H1 (cell line): Measurements from ENCODE around the gene MRPL42. TPM values are rescaled to one million over a fixed set of nuclear protein-coding genes. Genes with fewer than 3 reads are reported as not detected.

Experiments used
- EP300 ChIP-seq, 2 experiments: IDR thresholded peaks; 1 replicate in 1 of 2; 2 replicates in 1 of 2; pipeline ENCODE4 v1.6.1; 2011 to 2012; ENCODE audit warnings: low read depth in 2 of 2, low read length in 2 of 2, mild to moderate bottlenecking in 2 of 2, borderline replicate concordance in 1 of 2, inconsistent platforms in 1 of 2, moderate library complexity in 1 of 2
- JUN ChIP-seq: IDR thresholded peaks from 2 replicates; pipeline ENCODE4 v1.6.1; 2011; ENCODE audit warnings: low read depth, mild to moderate bottlenecking, improper control_type of control experiment, low read length
- KDM1A ChIP-seq: fragments of 200-600, 300-600 bp; sonication (generic); IDR thresholded peaks from 2 replicates; pipeline ENCODE4 v1.7.1; 2016; ENCODE audit warnings: mild to moderate bottlenecking, low read length, borderline replicate concordance
- KDM4A ChIP-seq: IDR thresholded peaks from one replicate; pipeline ENCODE4 v1.7.1; 2012; ENCODE audit warnings: low read depth, mild to moderate bottlenecking, moderate library complexity, low read length, inconsistent platforms; ENCODE audit not compliant: severe bottlenecking
- PHF8 ChIP-seq: fragments of 200-600 bp; sonication (generic); conservative IDR thresholded peaks from 2 replicates; pipeline ENCODE4 v1.7.1; 2012; ENCODE audit warnings: low read depth, mild to moderate bottlenecking, inconsistent platforms, low read length, moderate library complexity
- POLR2A ChIP-seq, 2 experiments: IDR thresholded peaks; 1 replicate in 1 of 2; 2 replicates in 1 of 2; pipeline ENCODE4 v1.6.1; 2011; ENCODE audit warnings: low read depth in 2 of 2, low read length in 2 of 2, mild to moderate bottlenecking in 2 of 2; ENCODE audit errors: control extremely low read depth in 1 of 2
- POLR2AphosphoS5 ChIP-seq: IDR thresholded peaks from 2 replicates; pipeline ENCODE4 v1.6.1; 2011; ENCODE audit warnings: low read depth, low read length
- RBBP5 ChIP-seq: IDR thresholded peaks from 2 replicates; pipeline ENCODE4 v1.7.1; 2012; ENCODE audit warnings: low read depth, mild to moderate bottlenecking, inconsistent platforms, low read length, moderate library complexity, borderline replicate concordance
- RFX5 ChIP-seq: IDR thresholded peaks from 2 replicates; pipeline ENCODE4 v1.6.1; 2011; ENCODE audit warnings: low read depth, low read length, improper control_type of control experiment, borderline replicate concordance
- SIRT6 ChIP-seq: IDR thresholded peaks from one replicate; pipeline ENCODE4 v1.7.1; 2012; ENCODE audit warnings: low read length, inconsistent platforms
- SRF ChIP-seq: IDR thresholded peaks from 2 replicates; pipeline ENCODE4 v1.6.1; 2011; ENCODE audit warnings: mild to moderate bottlenecking, low read depth, low read length, moderate library complexity
- TAF7 ChIP-seq: optimal IDR thresholded peaks from 2 replicates; pipeline ENCODE3; 2011; ENCODE audit warnings: low read depth, mild to moderate bottlenecking, inconsistent platforms, low read length, moderate library complexity, borderline replicate concordance
- polyA plus RNA-seq, 7 experiments: library from polyadenylated mRNA; depleted of rRNA in 3 of 7; stranded (reverse) in 5 of 7; unstranded in 2 of 7; fragments of >200 nt in 5 of 7; fragments of 200-250 nt in 2 of 7; gene quantifications; 1 replicate in 5 of 7; 2 replicates in 1 of 7; 4 replicates in 1 of 7; pipeline versions ENCODE4 v1.2.1 to v1.2.3, GENCODE V29; 2011 to 2013; ENCODE audit warnings: missing spikeins in 2 of 7, mixed read lengths in 2 of 7
- total RNA-seq: library from RNA; stranded (reverse); fragmentation: NEBNext Ultra II Directional; extraction: Animal tissue kit (Norgen Biotek cat#: 25700); gene quantifications from 2 replicates; pipeline ENCODE4 v1.2.1, GENCODE V29; 2021
- TF ChIP-seq, protein P1 (sequence below): fragments of 300-600 bp; sonication (generic); IDR thresholded peaks from 2 replicates; pipeline ENCODE4 v1.7.1; 2012; ENCODE audit warnings: low read length, moderate library complexity, mild to moderate bottlenecking, inconsistent platforms; ENCODE audit not compliant: insufficient replicate concordance

Gene MRPL42
- total and polyA plus RNA-seq, 2 of the 8 experiments (the other 6 are each of a cell fraction or from before 2014, with no cell fraction given) = 110 to 176 TPM

DNA sequence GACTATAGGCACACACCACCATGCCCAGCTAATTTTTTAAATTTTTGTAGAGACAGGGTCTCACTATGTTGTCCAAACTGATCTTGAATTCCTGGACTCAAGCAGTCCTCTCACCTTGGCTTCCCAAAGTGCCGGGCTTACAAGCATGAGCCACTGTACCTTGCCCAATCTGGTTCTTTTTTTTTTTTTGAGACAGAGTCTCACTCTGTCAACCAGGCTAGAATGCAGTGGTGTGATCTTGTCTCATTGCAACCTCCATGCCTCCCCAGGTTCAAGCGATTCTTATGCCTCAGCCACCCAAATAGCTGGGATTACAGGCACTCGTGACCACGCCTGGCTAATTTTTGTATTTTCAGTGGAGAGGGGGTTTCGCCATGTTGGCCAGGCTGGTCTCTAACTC lies 15.4 kb downstream of the MRPL42 start (continued):
- TF ChIP-seq, protein P1, sequence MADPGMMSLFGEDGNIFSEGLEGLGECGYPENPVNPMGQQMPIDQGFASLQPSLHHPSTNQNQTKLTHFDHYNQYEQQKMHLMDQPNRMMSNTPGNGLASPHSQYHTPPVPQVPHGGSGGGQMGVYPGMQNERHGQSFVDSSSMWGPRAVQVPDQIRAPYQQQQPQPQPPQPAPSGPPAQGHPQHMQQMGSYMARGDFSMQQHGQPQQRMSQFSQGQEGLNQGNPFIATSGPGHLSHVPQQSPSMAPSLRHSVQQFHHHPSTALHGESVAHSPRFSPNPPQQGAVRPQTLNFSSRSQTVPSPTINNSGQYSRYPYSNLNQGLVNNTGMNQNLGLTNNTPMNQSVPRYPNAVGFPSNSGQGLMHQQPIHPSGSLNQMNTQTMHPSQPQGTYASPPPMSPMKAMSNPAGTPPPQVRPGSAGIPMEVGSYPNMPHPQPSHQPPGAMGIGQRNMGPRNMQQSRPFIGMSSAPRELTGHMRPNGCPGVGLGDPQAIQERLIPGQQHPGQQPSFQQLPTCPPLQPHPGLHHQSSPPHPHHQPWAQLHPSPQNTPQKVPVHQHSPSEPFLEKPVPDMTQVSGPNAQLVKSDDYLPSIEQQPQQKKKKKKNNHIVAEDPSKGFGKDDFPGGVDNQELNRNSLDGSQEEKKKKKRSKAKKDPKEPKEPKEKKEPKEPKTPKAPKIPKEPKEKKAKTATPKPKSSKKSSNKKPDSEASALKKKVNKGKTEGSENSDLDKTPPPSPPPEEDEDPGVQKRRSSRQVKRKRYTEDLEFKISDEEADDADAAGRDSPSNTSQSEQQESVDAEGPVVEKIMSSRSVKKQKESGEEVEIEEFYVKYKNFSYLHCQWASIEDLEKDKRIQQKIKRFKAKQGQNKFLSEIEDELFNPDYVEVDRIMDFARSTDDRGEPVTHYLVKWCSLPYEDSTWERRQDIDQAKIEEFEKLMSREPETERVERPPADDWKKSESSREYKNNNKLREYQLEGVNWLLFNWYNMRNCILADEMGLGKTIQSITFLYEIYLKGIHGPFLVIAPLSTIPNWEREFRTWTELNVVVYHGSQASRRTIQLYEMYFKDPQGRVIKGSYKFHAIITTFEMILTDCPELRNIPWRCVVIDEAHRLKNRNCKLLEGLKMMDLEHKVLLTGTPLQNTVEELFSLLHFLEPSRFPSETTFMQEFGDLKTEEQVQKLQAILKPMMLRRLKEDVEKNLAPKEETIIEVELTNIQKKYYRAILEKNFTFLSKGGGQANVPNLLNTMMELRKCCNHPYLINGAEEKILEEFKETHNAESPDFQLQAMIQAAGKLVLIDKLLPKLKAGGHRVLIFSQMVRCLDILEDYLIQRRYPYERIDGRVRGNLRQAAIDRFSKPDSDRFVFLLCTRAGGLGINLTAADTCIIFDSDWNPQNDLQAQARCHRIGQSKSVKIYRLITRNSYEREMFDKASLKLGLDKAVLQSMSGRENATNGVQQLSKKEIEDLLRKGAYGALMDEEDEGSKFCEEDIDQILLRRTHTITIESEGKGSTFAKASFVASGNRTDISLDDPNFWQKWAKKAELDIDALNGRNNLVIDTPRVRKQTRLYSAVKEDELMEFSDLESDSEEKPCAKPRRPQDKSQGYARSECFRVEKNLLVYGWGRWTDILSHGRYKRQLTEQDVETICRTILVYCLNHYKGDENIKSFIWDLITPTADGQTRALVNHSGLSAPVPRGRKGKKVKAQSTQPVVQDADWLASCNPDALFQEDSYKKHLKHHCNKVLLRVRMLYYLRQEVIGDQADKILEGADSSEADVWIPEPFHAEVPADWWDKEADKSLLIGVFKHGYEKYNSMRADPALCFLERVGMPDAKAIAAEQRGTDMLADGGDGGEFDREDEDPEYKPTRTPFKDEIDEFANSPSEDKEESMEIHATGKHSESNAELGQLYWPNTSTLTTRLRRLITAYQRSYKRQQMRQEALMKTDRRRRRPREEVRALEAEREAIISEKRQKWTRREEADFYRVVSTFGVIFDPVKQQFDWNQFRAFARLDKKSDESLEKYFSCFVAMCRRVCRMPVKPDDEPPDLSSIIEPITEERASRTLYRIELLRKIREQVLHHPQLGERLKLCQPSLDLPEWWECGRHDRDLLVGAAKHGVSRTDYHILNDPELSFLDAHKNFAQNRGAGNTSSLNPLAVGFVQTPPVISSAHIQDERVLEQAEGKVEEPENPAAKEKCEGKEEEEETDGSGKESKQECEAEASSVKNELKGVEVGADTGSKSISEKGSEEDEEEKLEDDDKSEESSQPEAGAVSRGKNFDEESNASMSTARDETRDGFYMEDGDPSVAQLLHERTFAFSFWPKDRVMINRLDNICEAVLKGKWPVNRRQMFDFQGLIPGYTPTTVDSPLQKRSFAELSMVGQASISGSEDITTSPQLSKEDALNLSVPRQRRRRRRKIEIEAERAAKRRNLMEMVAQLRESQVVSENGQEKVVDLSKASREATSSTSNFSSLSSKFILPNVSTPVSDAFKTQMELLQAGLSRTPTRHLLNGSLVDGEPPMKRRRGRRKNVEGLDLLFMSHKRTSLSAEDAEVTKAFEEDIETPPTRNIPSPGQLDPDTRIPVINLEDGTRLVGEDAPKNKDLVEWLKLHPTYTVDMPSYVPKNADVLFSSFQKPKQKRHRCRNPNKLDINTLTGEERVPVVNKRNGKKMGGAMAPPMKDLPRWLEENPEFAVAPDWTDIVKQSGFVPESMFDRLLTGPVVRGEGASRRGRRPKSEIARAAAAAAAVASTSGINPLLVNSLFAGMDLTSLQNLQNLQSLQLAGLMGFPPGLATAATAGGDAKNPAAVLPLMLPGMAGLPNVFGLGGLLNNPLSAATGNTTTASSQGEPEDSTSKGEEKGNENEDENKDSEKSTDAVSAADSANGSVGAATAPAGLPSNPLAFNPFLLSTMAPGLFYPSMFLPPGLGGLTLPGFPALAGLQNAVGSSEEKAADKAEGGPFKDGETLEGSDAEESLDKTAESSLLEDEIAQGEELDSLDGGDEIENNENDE = no peak
- TF ChIP-seq PHF8 = no peak
- no peak for TF ChIP-seq POLR2AphosphoS5
- no peak for TF ChIP-seq SRF
- no peak for TF ChIP-seq KDM4A
- TF ChIP-seq KDM1A = no peak
- TF ChIP-seq TAF7 = no peak
- no peak for TF ChIP-seq EP300 (IDR thresholded peaks at IDR 0.05; ENCODE audit: borderline replicate concordance in 1 of 2, low read depth in 2 of 2, low read length in 2 of 2)
- no peak for TF ChIP-seq RBBP5
- TF ChIP-seq JUN = no peak
- TF ChIP-seq POLR2A (IDR thresholded peaks at IDR 0.05; ENCODE audit: control extremely low read depth in 1 of 2, low read depth in 2 of 2, low read length in 2 of 2) = no peak
- no peak for TF ChIP-seq RFX5
- TF ChIP-seq SIRT6 = no peak
